Adipocyte (in vitro differentiated cells): Measurements from ENCODE around the gene PLEKHM1.

ENCODE experiments used
- DNase-seq: peaks from one replicate; pipeline ENCODE4 v3.0.0-alpha.2; 2015; ENCODE audit warnings: low read depth
- H3K27me3 ChIP-seq: replicated peaks from 2 replicates; pipeline ENCODE4 v1.7.0; 2013; ENCODE audit warnings: mild to moderate bottlenecking, low read length, moderate library complexity; ENCODE audit not compliant: control insufficient read depth, insufficient read depth
- H3K36me3 ChIP-seq: 2 replicates; pipeline ENCODE4 v1.7.0; 2013; ENCODE audit warnings: low read length, mild to moderate bottlenecking, moderate library complexity; ENCODE audit not compliant: control insufficient read depth, insufficient read depth, severe bottlenecking
- H3K4me1 ChIP-seq: 2 replicates; pipeline ENCODE4 v1.7.0; 2013; ENCODE audit warnings: mild to moderate bottlenecking, low read length, moderate library complexity; ENCODE audit not compliant: control insufficient read depth, insufficient read depth
- H3K4me3 ChIP-seq: 2 replicates; pipeline ENCODE4 v1.7.0; 2013; ENCODE audit warnings: mild to moderate bottlenecking, low read length, moderate library complexity
- H3K9ac ChIP-seq: 2 replicates; pipeline ENCODE4 v1.7.0; 2013; ENCODE audit warnings: mild to moderate bottlenecking, low read length, moderate library complexity
- H3K9me3 ChIP-seq: 2 replicates; pipeline ENCODE4 v1.7.0; 2013; ENCODE audit warnings: mild to moderate bottlenecking, low read length, moderate library complexity; ENCODE audit not compliant: control insufficient read depth

Gene PLEKHM1

GRCh38 chr17:45429339-45430005 is 61.0 kb downstream of the PLEKHM1 start:
- Histone ChIP-seq H3K36me3 (no peaks in the 10 kb centered on the region), H3K9me3 (no peaks in the 10 kb centered on the region), H3K27me3 (peaks cover 4% of the 10 kb centered on the region), H3K4me3 (no peak overlapping the region), H3K9ac (no peak overlapping the region), H3K4me1 (peaks cover 14% of the 10 kb centered on the region)
- DNase-seq = peak; percentile 21

GRCh38 chr17:45428931-45429338 is 61.6 kb downstream of the PLEKHM1 start:
- Histone ChIP-seq H3K9ac (no peak overlapping the region), H3K36me3 (no peaks in the 10 kb centered on the region), H3K27me3 (peaks cover 4% of the 10 kb centered on the region), H3K4me3 (no peak overlapping the region), H3K9me3 (no peaks in the 10 kb centered on the region), H3K4me1 (peaks cover 14% of the 10 kb centered on the region)
- DNase-seq = no peak

- H3K4me3 ChIP-seq = no peak overlapping the region
- peak; percentile 85 for DNase-seq
- peaks cover 4% of the 10 kb centered on the region for H3K27me3 ChIP-seq
- H3K4me1 ChIP-seq = peaks cover 10% of the 10 kb centered on the region
- H3K36me3 ChIP-seq = no peaks in the 10 kb centered on the region
- no peak overlapping the region for H3K9ac ChIP-seq
- no peaks in the 10 kb centered on the region for H3K9me3 ChIP-seq
Observed at GRCh38 chr17:45428050-45428617, 62.4 kb downstream of the PLEKHM1 start.

GRCh38 chr17:45427181-45427835 is 63.2 kb downstream of the PLEKHM1 start:
- Histone ChIP-seq H3K4me3 (no peak overlapping the region), H3K9ac (no peak overlapping the region), H3K27me3 (peaks cover 4% of the 10 kb centered on the region), H3K4me1 (peaks cover 7% of the 10 kb centered on the region), H3K9me3 (no peaks in the 10 kb centered on the region), H3K36me3 (no peaks in the 10 kb centered on the region)
- no peak for DNase-seq

GRCh38 chr17:45426561-45426960 is 64.0 kb downstream of the PLEKHM1 start:
- no peak overlapping the region for H3K4me3 ChIP-seq
- H3K27me3 ChIP-seq = peaks cover 4% of the 10 kb centered on the region
- peaks cover 5% of the 10 kb centered on the region for H3K4me1 ChIP-seq
- no peaks in the 10 kb centered on the region for H3K9me3 ChIP-seq
- H3K9ac ChIP-seq = no peak overlapping the region
- H3K36me3 ChIP-seq = no peaks in the 10 kb centered on the region
- no peak for DNase-seq

GRCh38 chr17:45425984-45426413 is 64.5 kb downstream of the PLEKHM1 start:
- Histone ChIP-seq H3K36me3 (no peaks in the 10 kb centered on the region), H3K27me3 (peaks cover 4% of the 10 kb centered on the region), H3K9ac (no peak overlapping the region), H3K9me3 (no peaks in the 10 kb centered on the region), H3K4me3 (no peak overlapping the region), H3K4me1 (no peaks in the 10 kb centered on the region)
- DNase-seq = no peak

- Histone ChIP-seq H3K9me3 (no peaks in the 10 kb centered on the region), H3K4me3 (no peak overlapping the region), H3K4me1 (no peaks in the 10 kb centered on the region), H3K9ac (no peak overlapping the region), H3K36me3 (no peaks in the 10 kb centered on the region), H3K27me3 (peaks cover 2% of the 10 kb centered on the region)
- DNase-seq = peak; percentile 66
Observed at GRCh38 chr17:45425125-45425983, 65.2 kb downstream of the PLEKHM1 start.

GRCh38 chr17:45424769-45425124 is 65.8 kb downstream of the PLEKHM1 start:
- DNase-seq = no peak
- no peak overlapping the region for H3K4me3 ChIP-seq
- no peaks in the 10 kb centered on the region for H3K36me3 ChIP-seq

GRCh38 chr17:45423975-45424335 is 66.6 kb downstream of the PLEKHM1 start:
- DNase-seq = no peak
- H3K4me1 ChIP-seq = no peaks in the 10 kb centered on the region
- no peaks in the 10 kb centered on the region for H3K27me3 ChIP-seq
- no peak overlapping the region for H3K9ac ChIP-seq
- H3K36me3 ChIP-seq = no peaks in the 10 kb centered on the region
- no peaks in the 10 kb centered on the region for H3K9me3 ChIP-seq
- H3K4me3 ChIP-seq = no peak overlapping the region

More at GRCh38 chr17:45424769-45425124, 65.8 kb downstream of the PLEKHM1 start:
- H3K9ac ChIP-seq = no peak overlapping the region
- no peaks in the 10 kb centered on the region for H3K27me3 ChIP-seq
- no peaks in the 10 kb centered on the region for H3K9me3 ChIP-seq
- H3K4me1 ChIP-seq = no peaks in the 10 kb centered on the region

GRCh38 chr17:45423304-45423974 is 67.1 kb downstream of the PLEKHM1 start:
- no peaks in the 10 kb centered on the region for H3K4me1 ChIP-seq
- no peaks in the 10 kb centered on the region for H3K36me3 ChIP-seq
- no peaks in the 10 kb centered on the region for H3K27me3 ChIP-seq
- H3K9ac ChIP-seq = no peak overlapping the region
- no peak overlapping the region for H3K4me3 ChIP-seq
- H3K9me3 ChIP-seq = no peaks in the 10 kb centered on the region
- no peak for DNase-seq
